Breast epithelium (tissue), 4 donors: ENCODE results near the gene TTYH3. TPM values are rescaled to one million over a fixed set of nuclear protein-coding genes. Genes with fewer than 3 reads are reported as not detected.
A peak's percentile ranks its signal among the peaks of the same experiment; 100 is the strongest.

Experiments used
- DNase-seq, 2 donors: peaks; one replicate each; pipeline ENCODE4 v3.0.0-alpha.2; 2019; ENCODE audit warnings: low spot score in 2 of 2
- H3K27ac ChIP-seq, 2 donors: fragments of 200-600 bp; sonication (generic) in 1 of 2; one replicate each; pipeline ENCODE4 v1.5.1; 2016 to 2019; ENCODE audit warnings: mild to moderate bottlenecking in 1 of 2
- H3K27me3 ChIP-seq, 2 donors: fragments of 200-600 bp; sonication (generic) in 1 of 2; one replicate each; pipeline versions ENCODE4 v1.5.1 to v1.6.0; 2017 to 2019; ENCODE audit warnings: control low read depth in 1 of 2, mild to moderate bottlenecking in 1 of 2
- H3K36me3 ChIP-seq: fragments of 200-600 bp; one replicate; pipeline ENCODE4 v1.5.1; 2019
- H3K4me1 ChIP-seq, 2 donors: fragments of 200-600 bp; sonication (generic); one replicate each; pipeline ENCODE4 v1.5.1; 2016 to 2019; ENCODE audit warnings: control low read depth in 1 of 2
- H3K4me3 ChIP-seq, 3 donors: fragments of 200-600 bp; sonication (generic); 1 replicate in 2 of 3; 2 replicates in 1 of 3; pipeline ENCODE4 v1.5.1; 2016 to 2019; ENCODE audit warnings: mild to moderate bottlenecking in 3 of 3, moderate library complexity in 2 of 3
- H3K9me3 ChIP-seq, 2 donors: fragments of 200-600 bp; sonication (generic) in 1 of 2; one replicate each; pipeline ENCODE4 v1.5.1; 2016 to 2019; ENCODE audit warnings: control low read depth in 1 of 2
- CTCF ChIP-seq, 3 donors: fragments of 450-650 bp; IDR thresholded peaks; one replicate each; pipeline ENCODE4 v1.5.1; 2016 to 2017; ENCODE audit warnings: antibody characterized with exemption in 3 of 3, mild to moderate bottlenecking in 3 of 3, moderate library complexity in 3 of 3
- POLR2A ChIP-seq: fragments of 450-650 bp; IDR thresholded peaks from one replicate; pipeline ENCODE4 v1.6.1; 2016; ENCODE audit warnings: antibody characterized with exemption, mild to moderate bottlenecking, moderate library complexity
- POLR2AphosphoS5 ChIP-seq, 3 donors: sonication (generic); formaldehyde crosslinking; IDR thresholded peaks; one replicate each; pipeline ENCODE4 v1.6.1; 2017; ENCODE audit warnings: antibody characterized with exemption in 3 of 3
- intact Hi-C: fragments of 100-400 bp; cut with DNase I; formaldehyde crosslinking; loops from one replicate; pipeline ENCODE4 v1.15.1; 2023; ENCODE audit warnings: low total_unique reads
- total RNA-seq, 3 donors: library from RNA; depleted of rRNA; stranded (reverse); fragments of >200 nt; gene quantifications; one replicate each; pipeline ENCODE4 v1.1.0, GENCODE V29; 2016

TTYH3 gene
- total RNA-seq, 3 donors from 2014 or later, result 11.6 to 17.9 (median 17.4) TPM

DNA sequence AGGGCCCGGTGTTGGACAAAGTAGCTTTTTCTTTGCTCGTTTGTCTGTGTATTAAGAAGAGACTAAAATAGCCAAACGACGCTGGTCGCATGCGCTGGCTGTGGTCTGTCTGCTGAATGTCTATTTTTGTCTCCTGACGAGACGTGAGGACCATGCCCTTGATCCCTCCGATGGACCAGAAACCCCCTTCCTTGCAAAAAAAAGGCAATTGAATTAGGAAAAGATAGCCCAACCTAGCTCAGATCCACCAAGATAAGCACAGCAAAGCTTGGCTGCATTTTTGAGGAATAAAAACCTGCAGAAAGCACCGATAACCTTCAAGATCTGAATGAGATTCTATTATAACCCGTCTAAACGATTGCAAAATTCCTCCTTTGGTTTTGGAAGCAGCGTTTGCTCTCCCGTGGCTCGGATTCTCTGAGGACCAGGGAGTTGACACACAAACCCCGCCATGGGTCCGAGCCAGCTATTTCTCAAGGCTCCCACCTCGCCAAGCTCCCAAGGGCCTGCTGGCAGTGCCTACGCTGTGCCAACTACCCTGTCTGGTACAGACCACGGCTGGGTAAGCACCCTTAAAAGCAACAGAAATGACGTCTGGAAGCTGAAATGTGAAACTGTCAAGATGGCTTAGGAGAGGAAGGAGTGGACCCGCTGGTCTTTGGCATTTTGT, 17.7 kb upstream of the TTYH3 start:
- peak in 1 of 2 donors; percentile 74 for DNase-seq
- intact Hi-C loops, result loop anchor here (10.0 kb wide), 1 partner anchor 369 kb away; the partner anchor contains the start of genes MRM2 and NUDT1
- Histone ChIP-seq H3K4me3 (peak overlapping the region; percentile 7 to 52 (median 28)), H3K36me3 (no peaks in the 10 kb centered on the region), H3K27ac (peak overlapping the region; percentile 56 to 68), H3K9me3 (no peaks in the 10 kb centered on the region), H3K4me1 (peaks cover 10 to 22% of the 10 kb centered on the region in 2 donors), H3K27me3 (no peaks in the 10 kb centered on the region)
- peak in 1 of 3 donors; percentile 55 for TF ChIP-seq POLR2AphosphoS5 (IDR thresholded peaks at IDR 0.05)
- TF ChIP-seq CTCF (IDR thresholded peaks at IDR 0.05), result no peak

DNA sequence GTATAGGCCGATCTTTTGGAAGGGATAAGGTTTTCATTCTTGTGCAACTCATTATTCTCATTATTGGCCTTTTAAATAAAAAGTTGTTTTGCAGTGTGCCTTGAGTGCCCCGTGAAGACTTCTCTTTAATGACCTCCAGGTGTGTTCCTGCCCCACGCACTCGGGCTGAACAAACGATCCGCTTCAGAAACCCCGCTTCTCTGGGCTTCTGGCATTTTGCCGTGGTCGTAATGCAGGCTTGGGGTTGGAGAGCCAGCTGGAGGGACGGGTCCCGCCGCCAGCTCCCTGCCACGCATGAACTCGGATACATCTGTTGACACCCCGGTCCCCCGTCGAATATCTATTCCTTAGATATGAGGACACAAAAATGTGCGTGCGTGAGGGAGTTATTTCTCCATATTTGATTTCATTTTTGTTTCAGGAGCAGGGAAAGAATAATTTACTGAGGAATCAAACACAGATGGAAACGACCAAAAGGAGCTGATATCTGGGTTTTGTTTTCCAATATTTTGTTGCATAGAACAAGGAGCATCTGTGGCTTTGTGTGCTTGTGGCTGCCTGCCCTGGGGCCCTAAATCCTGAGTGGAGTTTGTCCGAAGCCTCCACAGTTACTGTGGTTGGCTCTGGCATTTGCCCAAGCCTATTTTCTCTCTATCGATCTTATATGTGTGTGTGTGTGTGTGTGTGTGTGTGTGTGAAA, 17.0 kb upstream of the TTYH3 start:
- Histone ChIP-seq H3K27ac (peak overlapping the region; percentile 56 to 68), H3K36me3 (no peaks in the 10 kb centered on the region), H3K4me3 (peak overlapping the region; percentile 7 to 52 (median 28)), H3K9me3 (no peaks in the 10 kb centered on the region), H3K4me1 (peaks cover 10 to 22% of the 10 kb centered on the region in 2 donors), H3K27me3 (no peaks in the 10 kb centered on the region)
- DNase-seq, result no peak
- no peak for TF ChIP-seq POLR2AphosphoS5 (IDR thresholded peaks at IDR 0.05)
- no peak for TF ChIP-seq POLR2A
- no peak for TF ChIP-seq CTCF (IDR thresholded peaks at IDR 0.05)
- intact Hi-C loops, result loop anchor here (10.0 kb wide), 1 partner anchor 370 kb away; the partner anchor contains the start of genes MRM2 and NUDT1

DNA sequence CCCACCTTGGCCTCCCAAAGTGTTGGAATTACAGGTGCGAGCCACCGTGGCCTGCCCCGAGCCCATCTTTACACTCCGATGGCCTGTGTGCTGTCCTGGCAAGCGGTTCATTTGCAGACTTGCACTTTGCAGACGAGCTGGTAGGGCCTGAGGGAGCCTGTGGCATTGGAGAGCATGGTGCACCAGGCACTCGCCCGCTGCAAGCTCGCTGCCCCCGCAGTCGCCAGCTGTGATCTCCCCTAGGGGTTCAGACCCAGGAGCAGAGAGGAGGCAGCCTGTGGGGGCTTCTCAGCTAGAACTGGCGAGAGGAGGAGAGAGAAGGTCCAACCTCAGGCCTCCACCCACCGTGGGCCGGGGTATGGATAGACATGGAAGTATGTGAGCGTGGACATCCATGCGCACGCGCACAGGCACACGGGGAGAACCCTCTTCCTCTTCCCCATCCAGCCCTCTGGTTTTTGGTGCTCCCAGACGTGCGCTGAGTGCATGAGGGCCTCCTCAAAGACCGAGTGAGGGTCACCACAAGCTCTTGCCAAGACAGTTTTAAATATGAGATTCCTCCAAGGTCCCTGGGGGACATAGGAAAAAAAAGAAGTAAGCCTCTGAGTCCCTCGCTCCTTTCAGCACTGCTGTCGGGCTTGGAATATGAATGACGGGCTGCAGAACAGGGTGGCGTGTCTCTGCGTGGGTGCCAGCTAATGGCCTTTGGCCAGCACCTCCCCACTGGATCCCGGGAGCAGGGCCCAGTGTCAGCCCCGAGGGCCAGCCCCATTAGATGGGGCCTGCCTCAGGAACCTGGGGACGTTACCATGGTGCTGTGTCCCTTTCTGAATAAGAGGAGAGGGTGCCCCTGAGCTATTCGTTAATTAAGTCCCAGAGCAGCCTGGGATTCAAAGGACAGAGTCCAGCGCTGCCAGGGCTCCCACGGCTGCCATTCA, 15.1 kb upstream of the TTYH3 start:
- H3K36me3 ChIP-seq, result no peaks in the 10 kb centered on the region
- no peak overlapping the region for H3K27ac ChIP-seq
- H3K4me3 ChIP-seq, result peak overlapping the region in 2 of 3 donors; percentile 2 to 42
- no peaks in the 10 kb centered on the region for H3K27me3 ChIP-seq
- H3K4me1 ChIP-seq, result peaks cover 10 to 22% of the 10 kb centered on the region in 2 donors
- TF ChIP-seq CTCF (IDR thresholded peaks at IDR 0.05) (no peak), POLR2A (no peak), POLR2AphosphoS5 (IDR thresholded peaks at IDR 0.05) (no peak)
- DNase-seq, result no peak
- intact Hi-C loops, result loop anchor here (10.0 kb wide), 1 partner anchor 372 kb away; the partner anchor contains the start of genes MRM2 and NUDT1
- H3K9me3 ChIP-seq, result no peaks in the 10 kb centered on the region

- no peaks in the 10 kb centered on the region for H3K27me3 ChIP-seq
- DNase-seq, result no peak
- intact Hi-C loops, result loop anchor here (10.0 kb wide), 1 partner anchor 373 kb away; the partner anchor contains the start of genes MRM2 and NUDT1
- TF ChIP-seq CTCF (IDR thresholded peaks at IDR 0.05) (no peak), POLR2A (no peak), POLR2AphosphoS5 (IDR thresholded peaks at IDR 0.05) (no peak)
- no peak overlapping the region for H3K27ac ChIP-seq
- no peaks in the 10 kb centered on the region for H3K36me3 ChIP-seq
- H3K4me1 ChIP-seq, result peaks cover 10 to 22% of the 10 kb centered on the region in 2 donors
- no peaks in the 10 kb centered on the region for H3K9me3 ChIP-seq
- H3K4me3 ChIP-seq, result peak overlapping the region in 2 of 3 donors; percentile 2 to 42
Observed at GRCh38 chr7:2617325-2617905, 14.4 kb upstream of the TTYH3 start.
